Upper lobe of left lung (tissue), 6 donors: ENCODE results near the gene IVD. TPM values are rescaled to one million over a fixed set of nuclear protein-coding genes. Genes with fewer than 3 reads are reported as not detected.

Experiments
- ATAC-seq, 2 donors: fragments of 200-7000 bp; cut with Tn5 transposase; one replicate each; pipeline ENCODE4 v1.9.1; 2022; ENCODE audit warnings: mild to moderate bottlenecking in 2 of 2, moderate library complexity in 2 of 2; ENCODE audit not compliant: low FRiP score in 2 of 2
- DNase-seq, 2 donors: peaks; one replicate each; pipeline ENCODE4 v3.0.0-alpha.2; 2019 to 2020
- H3K27ac ChIP-seq, 4 donors: fragments of 200-600 bp; sonication (generic); one replicate each; pipeline ENCODE4 v1.5.1; 2016 to 2019
- H3K27me3 ChIP-seq, 4 donors: fragments of 200-600 bp; sonication (generic); one replicate each; pipeline ENCODE4 v1.5.1; 2017 to 2019
- H3K36me3 ChIP-seq, 4 donors: fragments of 200-600 bp; sonication (generic); one replicate each; pipeline ENCODE4 v1.5.1; 2016 to 2019
- H3K4me1 ChIP-seq, 4 donors: fragments of 200-600 bp; sonication (generic); one replicate each; pipeline ENCODE4 v1.5.1; 2018 to 2019
- H3K4me3 ChIP-seq, 4 donors: fragments of 200-600 bp; sonication (generic); one replicate each; pipeline ENCODE4 v1.5.1; 2017 to 2019; ENCODE audit warnings: mild to moderate bottlenecking in 2 of 4, moderate library complexity in 1 of 4
- H3K9me3 ChIP-seq, 4 donors: fragments of 200-600 bp; sonication (generic); one replicate each; pipeline ENCODE4 v1.5.1; 2018 to 2019
- EP300 ChIP-seq, 4 donors: sonication (generic); formaldehyde crosslinking; IDR thresholded peaks; one replicate each; pipeline ENCODE4 v1.5.1; 2017; ENCODE audit warnings: antibody characterized with exemption in 4 of 4, control low read depth in 2 of 4
- POLR2A ChIP-seq, 4 donors: fragments of 450-650 bp; IDR thresholded peaks; one replicate each; pipeline ENCODE4 v1.5.1; 2016 to 2017; ENCODE audit warnings: antibody characterized with exemption in 4 of 4, mild to moderate bottlenecking in 2 of 4
- POLR2AphosphoS5 ChIP-seq, 2 donors: sonication (generic); formaldehyde crosslinking; IDR thresholded peaks; one replicate each; pipeline ENCODE4 v1.5.1; 2017; ENCODE audit warnings: antibody characterized with exemption in 2 of 2
- WGBS, 2 donors: methylation state at CpG; one replicate each; pipeline ENCODE4 v1.1.5; 2017 to 2018; 5-methylcytosine and 5-hydroxymethylcytosine counted together
- total RNA-seq, 6 donors: library from RNA; depleted of rRNA in 4 of 6; stranded (reverse); fragments of >200 nt in 4 of 6; gene quantifications; one replicate each; pipeline versions ENCODE4 v1.1.0 to v1.2.1, GENCODE V29; 2016 to 2021
- TF ChIP-seq, protein P1 (sequence below), 6 experiments: fragments of 450-650 bp in 4 of 6; fragments of 200-600 bp in 2 of 6; sonication (generic) in 2 of 6; IDR thresholded peaks; one replicate each; pipeline ENCODE4 v1.5.1; 2016 to 2019; ENCODE audit warnings: antibody characterized with exemption in 6 of 6
- donor health status: DM: no; HTN: no; CAD: no; lungs with moderate emphysema.
- donor health status: DM: no; HTN: yes; CAD: no; lungs with severe emphysema.

The IVD gene
- total RNA-seq, 6 donors from 2014 or later = 68.1 to 112 (median 94.5) TPM

DNA sequence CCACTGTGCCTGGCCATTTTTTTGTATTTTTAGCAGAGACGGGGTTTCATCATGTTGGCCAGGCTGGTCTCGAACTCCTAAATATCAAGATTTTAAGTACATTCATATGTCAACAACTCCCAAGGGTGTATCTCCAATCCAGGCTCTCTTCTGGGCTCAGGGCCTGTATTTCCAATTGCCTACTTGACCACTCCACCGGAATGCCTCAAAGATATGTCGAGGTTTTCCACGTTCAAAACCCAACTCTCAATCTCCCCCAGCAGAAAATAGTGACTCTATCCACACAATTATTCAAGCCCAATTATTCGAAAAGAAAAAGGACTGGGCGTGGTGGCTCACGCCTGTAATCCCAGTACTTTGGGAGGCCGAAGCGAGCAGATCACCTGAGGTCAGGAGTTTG lies 25.0 kb upstream of the IVD start:
- Histone ChIP-seq H3K36me3 (no peaks in the 10 kb centered on the region), H3K4me1 (peaks cover 18 to 33% (median 28%) of the 10 kb centered on the region in 4 donors), H3K9me3 (no peaks in the 10 kb centered on the region), H3K27ac (peak overlapping the region; percentile 33 to 64 (median 52)), H3K4me3 (no peak overlapping the region), H3K27me3 (no peaks in the 10 kb centered on the region)
- WGBS, 2 donors = 94 to 95% methylated on average over 10 of the region's 10 CpGs
- no peak for ATAC-seq
- no peak for DNase-seq
- no peak for TF ChIP-seq POLR2A (IDR thresholded peaks at IDR 0.05)
- TF ChIP-seq, protein P1, sequence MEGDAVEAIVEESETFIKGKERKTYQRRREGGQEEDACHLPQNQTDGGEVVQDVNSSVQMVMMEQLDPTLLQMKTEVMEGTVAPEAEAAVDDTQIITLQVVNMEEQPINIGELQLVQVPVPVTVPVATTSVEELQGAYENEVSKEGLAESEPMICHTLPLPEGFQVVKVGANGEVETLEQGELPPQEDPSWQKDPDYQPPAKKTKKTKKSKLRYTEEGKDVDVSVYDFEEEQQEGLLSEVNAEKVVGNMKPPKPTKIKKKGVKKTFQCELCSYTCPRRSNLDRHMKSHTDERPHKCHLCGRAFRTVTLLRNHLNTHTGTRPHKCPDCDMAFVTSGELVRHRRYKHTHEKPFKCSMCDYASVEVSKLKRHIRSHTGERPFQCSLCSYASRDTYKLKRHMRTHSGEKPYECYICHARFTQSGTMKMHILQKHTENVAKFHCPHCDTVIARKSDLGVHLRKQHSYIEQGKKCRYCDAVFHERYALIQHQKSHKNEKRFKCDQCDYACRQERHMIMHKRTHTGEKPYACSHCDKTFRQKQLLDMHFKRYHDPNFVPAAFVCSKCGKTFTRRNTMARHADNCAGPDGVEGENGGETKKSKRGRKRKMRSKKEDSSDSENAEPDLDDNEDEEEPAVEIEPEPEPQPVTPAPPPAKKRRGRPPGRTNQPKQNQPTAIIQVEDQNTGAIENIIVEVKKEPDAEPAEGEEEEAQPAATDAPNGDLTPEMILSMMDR (IDR thresholded peaks at IDR 0.05) = no peak
- no peak for TF ChIP-seq POLR2AphosphoS5 (IDR thresholded peaks at IDR 0.05)

DNA sequence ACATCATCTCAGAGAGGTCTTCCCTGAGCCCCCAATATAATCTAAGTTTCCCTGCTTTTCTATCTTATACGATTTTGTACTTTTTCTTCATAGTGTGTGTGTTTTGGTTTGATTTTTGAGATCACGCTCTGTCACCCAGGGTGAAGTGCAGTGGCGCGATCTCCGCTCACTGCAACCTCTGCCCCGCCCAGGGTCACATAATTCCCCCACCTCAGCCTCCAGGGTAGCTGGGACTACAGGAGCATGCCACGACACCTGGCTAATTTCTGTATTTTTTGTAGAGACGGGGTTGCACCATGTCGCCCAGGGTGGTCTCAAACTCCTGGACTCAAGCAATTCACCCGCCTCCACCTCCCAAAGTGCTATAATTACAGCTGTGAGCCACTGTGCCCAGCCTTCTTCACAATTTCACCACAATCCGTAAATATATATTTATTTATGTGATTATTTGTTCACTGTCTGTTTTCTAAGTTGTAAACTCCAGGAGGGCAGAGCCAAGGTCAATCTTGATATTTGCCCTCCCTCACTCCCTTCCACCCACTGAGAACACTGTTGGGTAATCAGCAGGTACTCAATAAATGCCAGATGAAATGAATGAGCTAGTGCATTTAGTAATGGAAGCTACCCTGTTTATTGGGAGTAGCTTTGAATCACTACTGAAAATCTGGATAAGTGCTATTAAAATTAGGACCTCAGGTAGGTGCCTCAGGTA lies 23.6 kb upstream of the IVD start:
- H3K27ac ChIP-seq = no peak overlapping the region
- WGBS, 2 donors = 93 to 95% methylated on average over 11 of the region's 11 CpGs
- peaks cover 18 to 33% (median 26%) of the 10 kb centered on the region in 4 donors for H3K4me1 ChIP-seq

DNA sequence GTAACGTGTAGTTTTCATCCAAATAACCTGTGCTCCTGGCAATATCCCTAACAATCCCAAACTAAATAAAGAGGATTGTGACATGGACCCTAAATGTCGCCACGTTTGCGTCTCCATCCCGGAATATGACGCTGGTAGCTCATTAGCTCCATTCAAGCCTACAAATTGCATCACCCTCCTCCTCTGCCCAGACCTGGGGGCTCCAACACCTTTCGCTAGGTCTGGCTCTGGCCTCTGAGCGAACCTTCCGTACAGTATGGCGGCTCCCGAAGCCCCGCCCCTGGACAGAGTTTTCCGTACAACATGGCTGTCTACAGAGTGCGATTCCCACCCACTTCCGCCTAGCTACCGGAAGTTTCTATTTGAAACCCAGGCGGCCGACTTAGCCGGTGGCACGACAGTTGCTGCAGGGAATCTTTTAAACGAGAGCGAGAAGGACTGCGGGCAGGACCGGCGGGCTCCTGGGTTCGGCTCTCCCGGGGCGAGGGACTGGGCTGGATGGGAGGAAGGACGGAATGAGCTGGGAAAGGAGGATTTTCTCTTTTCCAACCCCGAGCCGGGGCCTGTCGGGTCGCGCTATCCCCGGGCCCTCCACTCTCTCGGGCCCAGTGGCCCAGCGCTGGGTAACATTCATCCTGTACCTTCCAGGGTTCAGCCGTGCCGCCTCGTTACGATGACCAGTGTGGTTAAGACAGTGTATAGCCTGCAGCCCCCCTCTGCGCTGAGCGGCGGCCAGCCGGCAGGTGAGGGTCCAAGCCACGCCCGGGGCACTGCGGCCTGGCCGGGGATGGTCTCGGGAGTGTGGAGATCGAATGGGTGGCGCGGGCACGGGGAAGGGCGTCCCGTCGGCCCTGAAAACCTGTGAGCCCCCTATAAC lies 22.8 kb upstream of the IVD start, which contains the start of gene KNSTRN:
Gene KNSTRN (plus strand): TSS at position 142 of the 877 bp plus-strand sequence. CDS start 115 bp downstream, at position 257.
- Histone ChIP-seq H3K36me3 (peaks cover 3 to 11% (median 10%) of the 10 kb centered on the region in 4 donors), H3K27me3 (no peaks in the 10 kb centered on the region), H3K4me1 (peaks cover 18 to 33% (median 26%) of the 10 kb centered on the region in 4 donors), H3K9me3 (no peaks in the 10 kb centered on the region), H3K27ac (peak within 1 kb of the TSS; percentile 3 to 78 (median 66)), H3K4me3 (peak within 1 kb of the TSS; percentile 58 to 94 (median 78))
- TF ChIP-seq POLR2AphosphoS5 (IDR thresholded peaks at IDR 0.05) (peak; percentile 36 to 61), EP300 (IDR thresholded peaks at IDR 0.05) (no peak), POLR2A (IDR thresholded peaks at IDR 0.05) (peak in 1 of 4 donors; percentile 63)
- WGBS, 2 donors = 0 to 6% methylated on average over 33 to 57 of the region's 57 CpGs
- ATAC-seq (peak; percentile 96 to 98), DNase-seq (peak; percentile 84 to 97)

More for the DNA sequence above, 23.6 kb upstream of the IVD start:
- ATAC-seq (no peak), DNase-seq (no peak)
- Histone ChIP-seq H3K27me3 (no peaks in the 10 kb centered on the region), H3K4me3 (no peak overlapping the region), H3K9me3 (no peaks in the 10 kb centered on the region), H3K36me3 (peaks cover 3 to 7% (median 6%) of the 10 kb centered on the region in 4 donors)
- no peak for TF ChIP-seq POLR2AphosphoS5 (IDR thresholded peaks at IDR 0.05)
- no peak for TF ChIP-seq EP300 (IDR thresholded peaks at IDR 0.05)
- TF ChIP-seq, protein P1 (IDR thresholded peaks at IDR 0.05) = no peak
- no peak for TF ChIP-seq POLR2A (IDR thresholded peaks at IDR 0.05)

DNA sequence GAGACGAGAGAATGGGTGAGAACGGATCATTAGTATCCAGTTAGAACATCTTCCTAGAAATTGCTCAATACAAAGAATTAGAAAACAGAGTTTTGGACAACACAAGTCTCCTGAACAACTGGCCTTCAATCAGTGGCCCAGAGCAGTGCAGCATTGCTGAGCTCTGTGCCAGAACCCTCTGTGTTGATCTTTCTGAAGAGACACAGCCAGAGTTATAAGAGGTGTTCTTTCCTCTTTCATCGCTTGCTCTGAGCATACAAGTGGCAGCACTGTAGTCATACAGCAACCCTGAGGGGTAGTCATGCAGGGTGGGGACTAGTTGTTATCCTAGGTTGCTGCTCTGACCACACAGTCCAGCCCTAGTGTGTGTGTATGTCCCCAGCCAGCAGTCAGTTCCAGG lies 19.1 kb upstream of the IVD start:
- no peak overlapping the region for H3K27ac ChIP-seq
- 91 to 94% methylated on average over 3 of the region's 3 CpGs for WGBS, 2 donors
- DNase-seq = no peak
- H3K36me3 ChIP-seq = peaks cover 3 to 34% (median 16%) of the 10 kb centered on the region in 4 donors
- peaks cover 18 to 37% (median 30%) of the 10 kb centered on the region in 4 donors for H3K4me1 ChIP-seq
- no peak overlapping the region for H3K4me3 ChIP-seq
- TF ChIP-seq, protein P1 (IDR thresholded peaks at IDR 0.05) = no peak
- TF ChIP-seq EP300 (IDR thresholded peaks at IDR 0.05) (no peak), POLR2AphosphoS5 (IDR thresholded peaks at IDR 0.05) (no peak), POLR2A (IDR thresholded peaks at IDR 0.05) (no peak)
- no peaks in the 10 kb centered on the region for H3K27me3 ChIP-seq
- H3K9me3 ChIP-seq = no peaks in the 10 kb centered on the region
- no peak for ATAC-seq
